Measurements from ENCODE around the gene BABAM2.

BABAM2 gene

DNA sequence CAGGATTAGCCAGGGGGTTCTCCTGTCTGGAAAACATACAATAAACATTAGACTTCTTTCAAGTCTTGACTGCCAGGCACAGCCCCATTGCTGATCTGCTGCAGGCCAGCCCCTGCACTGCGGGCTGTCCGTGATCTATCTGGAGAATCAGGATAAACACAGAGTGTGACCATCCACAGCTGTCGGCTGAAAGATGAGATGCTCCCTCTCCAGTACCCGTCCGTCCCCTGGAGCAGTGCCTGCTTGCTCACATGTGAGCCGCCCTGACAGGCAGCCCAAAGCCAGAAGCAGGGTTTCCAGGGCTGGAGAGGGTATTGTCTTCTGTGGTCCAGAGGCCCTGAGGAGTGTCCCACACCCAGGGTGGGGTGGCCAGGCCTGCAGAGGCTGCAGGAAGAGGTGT, 456.1 kb downstream of the BABAM2 start:
- DNase-seq (ENCODE audit: low spot score), result no peak

DNA sequence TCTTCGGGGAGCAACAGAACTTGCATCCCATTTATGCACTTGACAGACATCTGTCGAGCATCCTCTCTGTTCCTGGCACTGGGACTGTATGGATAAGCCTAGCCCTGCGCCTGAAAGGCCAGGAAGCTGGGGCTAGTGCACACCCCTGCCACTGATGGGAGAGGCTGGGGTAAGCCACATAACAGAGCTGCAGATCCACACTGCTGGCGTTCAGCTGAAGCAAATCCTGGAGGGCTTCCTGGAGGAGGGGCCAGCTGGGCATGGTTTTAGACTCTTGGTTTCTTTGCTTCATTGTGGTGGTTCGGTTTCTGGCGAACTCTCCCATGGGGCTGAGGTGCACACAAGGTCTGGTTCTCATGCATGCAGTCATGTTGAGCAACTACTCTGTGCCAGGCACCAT, 456.7 kb downstream of the BABAM2 start:
- no peak for DNase-seq (ENCODE audit: low spot score)

DNA sequence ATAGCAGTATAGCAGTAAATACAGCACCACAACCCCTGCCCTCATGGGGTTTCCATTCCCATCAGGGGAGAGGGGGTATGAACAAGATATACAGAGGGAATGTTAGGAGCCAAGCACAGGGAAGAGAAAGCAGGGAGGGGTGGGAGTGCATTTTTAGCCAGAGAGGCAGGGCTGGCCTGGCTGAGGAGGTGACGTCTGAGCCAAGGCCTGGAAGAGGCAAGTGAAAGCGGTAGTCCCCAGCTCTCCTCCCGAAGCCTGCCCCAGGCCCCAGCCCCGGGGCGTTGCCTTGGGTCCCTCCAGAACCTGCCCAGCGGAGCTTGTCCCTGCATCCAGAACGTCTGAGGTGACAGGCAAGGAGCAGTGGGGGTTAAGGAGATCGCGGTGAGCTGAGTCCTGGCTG, 457.1 kb downstream of the BABAM2 start:
- no peak for DNase-seq (ENCODE audit: low spot score)

DNA sequence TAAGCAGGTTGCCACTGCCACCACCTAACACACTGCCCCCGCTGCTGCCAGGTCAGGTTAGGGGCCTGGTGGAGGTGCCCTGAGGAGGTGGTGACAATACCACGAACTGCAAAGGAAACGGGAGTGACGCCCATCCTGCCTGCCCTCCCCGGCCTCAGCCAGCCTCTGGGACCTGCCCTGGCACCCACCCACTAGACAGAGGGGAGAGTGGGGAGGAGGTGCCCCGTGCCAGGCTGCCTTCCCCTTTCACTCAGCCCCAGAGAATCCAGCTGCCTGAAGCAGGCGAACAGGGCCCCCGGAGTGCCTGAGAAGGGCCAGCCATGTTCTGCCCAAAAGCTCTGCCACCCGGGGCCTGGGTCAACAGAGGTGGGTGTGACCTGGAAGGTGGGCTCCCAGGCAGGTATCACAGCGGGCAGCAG, 457.6 kb downstream of the BABAM2 start:
- DNase-seq (ENCODE audit: low spot score), result no peak

DNA sequence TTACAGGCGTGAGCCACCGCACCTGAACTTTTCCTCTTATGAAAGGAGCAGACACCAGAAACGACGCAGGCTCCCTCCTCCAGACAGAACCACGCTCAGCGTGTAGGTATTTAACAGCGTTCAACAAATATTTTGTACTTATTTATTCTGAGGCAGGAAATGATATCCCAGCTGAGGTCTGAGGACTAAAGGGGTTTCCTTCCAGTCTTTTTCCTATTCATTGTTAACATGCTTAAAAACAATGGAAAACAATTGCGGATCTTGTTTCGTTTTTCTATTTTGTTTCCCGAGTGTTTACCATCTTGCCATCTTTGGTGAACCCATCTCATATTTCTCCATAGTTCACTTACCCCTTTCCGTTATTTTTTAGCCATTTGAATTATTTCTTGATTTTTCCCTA, 458.4 kb downstream of the BABAM2 start:
- no peak for DNase-seq (ENCODE audit: low spot score)

DNA sequence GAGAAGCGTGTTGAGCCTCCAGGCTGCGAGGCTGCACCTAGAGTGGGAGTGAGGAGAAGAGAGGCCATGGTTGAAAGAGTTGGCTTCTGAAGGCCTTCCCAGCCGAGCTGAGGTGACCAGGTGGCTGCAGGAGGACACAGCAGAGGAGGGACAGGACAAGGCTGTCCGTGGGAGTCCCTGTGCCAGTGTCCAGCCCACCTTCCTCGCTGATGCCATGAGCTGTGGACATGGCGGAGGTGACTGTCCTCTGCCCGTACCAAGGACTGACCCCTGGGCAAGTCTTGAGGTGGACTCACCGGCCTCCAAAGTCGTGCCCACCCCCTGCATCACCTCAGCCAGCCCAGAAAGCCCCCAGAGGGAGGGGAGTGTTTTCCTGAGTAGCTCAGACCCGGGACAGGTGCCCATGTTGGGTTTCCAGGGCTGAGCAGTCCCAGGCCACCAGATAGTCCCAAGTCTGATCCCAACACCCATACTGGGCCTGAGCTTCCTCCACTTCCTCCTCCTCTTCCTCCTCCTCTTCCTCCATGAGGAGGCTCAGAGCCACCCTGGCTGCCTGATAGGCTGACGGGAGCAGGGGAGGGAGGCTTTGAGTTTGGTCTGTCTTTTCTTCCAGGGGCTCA, 459.1 kb downstream of the BABAM2 start:
- no peak for DNase-seq (ENCODE audit: low spot score)

DNA sequence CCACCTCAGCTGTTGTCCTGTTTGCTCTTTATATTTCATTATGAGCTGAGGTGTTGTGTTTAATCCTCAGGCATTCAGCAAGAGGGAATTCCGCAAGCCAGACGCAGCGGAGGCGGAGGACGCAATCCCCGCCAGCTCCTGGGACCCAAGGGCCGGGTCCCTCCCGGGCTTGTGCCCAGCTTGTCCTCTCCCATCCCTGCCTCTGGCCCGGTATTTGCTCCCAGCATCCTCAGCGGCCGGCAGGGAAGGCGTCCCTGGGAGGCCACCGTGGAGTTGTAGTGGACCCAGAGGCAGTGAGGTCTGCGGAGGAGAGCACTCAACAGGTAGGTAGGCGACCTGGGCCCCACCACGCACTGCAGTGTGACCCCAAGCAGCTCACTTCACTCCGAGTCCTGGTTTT, 459.7 kb downstream of the BABAM2 start:
- no peak for DNase-seq (ENCODE audit: low spot score)

DNA sequence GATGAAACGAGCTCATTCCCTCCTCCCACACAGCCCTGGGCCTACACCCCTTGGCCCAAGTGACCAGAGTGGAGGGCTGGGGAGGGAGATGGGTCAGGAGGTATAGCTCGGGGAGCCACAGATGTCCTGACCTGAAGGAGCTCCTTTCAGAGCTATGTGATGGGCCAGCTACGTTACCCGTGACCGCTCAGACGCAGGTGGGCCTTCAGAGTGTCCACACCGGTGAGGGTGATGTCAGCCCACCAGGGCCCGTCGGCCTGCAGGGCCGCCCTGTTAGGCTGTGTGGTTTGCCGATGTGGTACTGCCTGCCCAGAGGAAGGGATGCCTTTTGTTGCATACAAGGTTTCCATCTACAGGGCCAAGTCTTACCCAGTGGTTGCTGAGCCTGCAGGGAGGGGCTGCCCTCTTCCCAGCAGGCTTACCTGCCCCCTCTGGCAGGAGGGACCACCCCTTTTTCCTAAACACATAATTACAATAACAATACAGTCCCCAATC, 460.3 kb downstream of the BABAM2 start:
- no peak for DNase-seq (ENCODE audit: low spot score)

DNA sequence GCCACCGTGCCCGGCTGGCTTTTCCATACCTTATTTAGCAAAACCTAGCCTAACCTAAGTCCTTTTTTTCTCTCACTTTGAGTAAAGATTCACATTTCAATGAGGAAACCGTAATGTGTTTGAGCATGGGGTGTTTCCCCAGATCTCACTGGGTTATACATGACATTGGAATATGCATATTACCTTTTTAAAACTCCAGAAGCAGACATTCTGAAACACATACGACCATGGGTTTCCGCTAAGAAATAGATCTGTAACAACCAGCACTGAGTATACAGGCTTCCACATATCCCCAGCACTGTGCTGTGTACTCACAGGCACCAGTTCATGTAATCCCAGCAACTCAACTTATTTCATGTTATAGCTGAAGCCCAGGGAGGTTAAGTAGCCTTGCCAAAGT, 461.1 kb downstream of the BABAM2 start:
- no peak for DNase-seq (ENCODE audit: low spot score)

DNA sequence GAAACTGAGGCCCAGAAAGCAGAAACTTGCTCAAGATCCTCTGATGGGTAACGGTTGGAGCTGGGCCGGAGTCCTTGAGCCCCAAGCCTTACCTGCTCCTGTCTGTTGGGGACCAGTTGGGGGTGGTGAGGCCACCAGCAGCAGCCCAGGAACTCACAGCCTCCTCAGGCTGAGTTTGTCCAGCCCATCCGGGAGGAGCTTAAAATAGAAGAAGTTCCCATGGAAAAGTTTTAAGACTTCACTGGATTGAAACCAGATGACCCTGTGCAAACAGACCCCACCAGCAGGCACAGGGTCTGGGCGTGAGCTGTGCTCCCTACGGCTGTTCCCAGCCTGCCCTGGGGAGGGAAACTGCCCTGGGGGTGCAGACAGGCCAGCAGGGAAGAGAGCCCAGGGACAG, 461.6 kb downstream of the BABAM2 start:
- DNase-seq (ENCODE audit: low spot score), result no peak

DNA sequence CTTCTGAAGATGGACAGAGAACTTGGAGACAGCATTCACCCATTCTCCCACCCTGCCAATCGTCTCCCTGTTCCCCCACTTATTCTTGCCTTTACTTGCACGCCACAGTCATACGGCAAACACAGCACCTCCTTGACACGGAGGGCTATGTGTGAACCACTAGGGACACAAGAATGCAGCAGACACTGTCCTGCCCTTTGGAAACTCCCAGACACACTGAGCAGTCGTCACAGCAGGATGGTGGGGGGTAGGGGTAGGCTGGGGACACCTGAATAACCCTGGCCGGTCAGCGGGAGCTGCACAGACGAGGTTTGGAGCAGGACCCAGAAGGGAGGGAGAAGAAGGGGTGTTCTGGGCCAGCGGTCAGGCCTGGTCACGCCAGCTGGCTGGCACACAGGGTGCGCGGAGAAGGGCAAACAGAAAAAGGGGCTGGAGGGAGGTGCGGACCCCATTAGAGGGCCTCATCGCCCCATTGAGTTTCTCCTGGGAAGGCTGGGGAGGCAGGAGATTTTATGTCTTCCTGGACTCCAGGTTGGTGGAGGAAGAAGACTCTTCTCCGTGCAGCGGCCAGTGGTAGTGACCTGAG, 462.2 kb downstream of the BABAM2 start:
- DNase-seq (ENCODE audit: low spot score), result no peak

DNA sequence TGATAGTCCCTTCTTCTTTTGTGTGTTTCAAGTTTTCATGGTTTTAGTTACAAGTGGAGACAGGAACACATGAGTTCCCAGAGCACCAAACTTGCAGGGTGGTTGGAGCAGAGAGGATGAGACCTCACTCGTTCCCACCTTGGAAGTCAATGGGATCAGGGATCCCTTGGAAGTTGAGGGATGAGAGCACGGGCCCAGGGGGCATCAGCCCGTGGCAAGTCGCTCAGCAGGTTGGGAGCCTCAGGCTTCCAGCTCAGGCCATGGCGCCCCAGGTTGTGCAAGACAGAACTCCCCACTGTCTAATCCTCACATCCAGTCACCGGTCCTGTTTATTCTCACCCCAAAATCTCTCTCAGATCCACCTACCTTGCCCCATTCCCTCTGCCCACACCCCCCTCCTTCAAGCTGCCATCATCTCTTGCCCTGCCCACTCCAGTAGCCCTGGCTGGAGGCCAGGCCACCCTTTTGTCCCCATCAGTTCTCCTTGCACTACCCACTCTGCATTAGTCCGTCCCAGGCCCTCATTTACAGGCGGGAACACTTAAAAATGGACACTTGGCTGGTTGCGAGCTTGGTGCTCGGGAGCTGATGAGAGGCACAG, 464.5 kb downstream of the BABAM2 start:
- DNase-seq (ENCODE audit: low spot score), result no peak

DNA sequence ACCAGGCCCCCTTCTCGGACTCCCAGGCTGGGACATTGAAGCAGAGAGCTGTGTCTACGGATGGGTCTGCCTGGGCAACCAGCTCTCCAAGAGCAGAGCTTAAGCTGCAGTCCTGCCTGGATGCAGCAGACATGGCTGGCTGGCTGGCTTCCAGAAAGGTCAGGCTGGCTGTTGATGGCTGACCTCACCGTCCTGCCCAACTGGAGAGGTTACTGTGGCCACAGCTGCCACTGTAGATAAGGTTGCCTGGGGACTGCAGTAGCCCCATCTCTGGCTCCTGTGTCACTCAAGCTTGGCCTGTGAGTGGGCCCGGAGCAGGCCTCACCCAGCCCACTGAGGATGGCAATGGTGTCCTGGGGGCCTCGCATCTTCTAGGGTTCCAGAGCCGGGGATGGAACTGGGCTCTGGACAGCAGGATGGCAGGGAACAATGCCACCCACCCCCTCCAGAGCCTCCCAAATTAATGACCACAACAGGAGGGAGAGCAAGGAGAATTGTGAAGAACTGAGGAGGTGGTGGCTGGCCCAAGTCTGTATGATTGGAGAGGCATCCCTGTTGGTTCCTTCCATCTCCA, 465.1 kb downstream of the BABAM2 start:
- DNase-seq (ENCODE audit: low spot score), result peak; percentile 31

DNA sequence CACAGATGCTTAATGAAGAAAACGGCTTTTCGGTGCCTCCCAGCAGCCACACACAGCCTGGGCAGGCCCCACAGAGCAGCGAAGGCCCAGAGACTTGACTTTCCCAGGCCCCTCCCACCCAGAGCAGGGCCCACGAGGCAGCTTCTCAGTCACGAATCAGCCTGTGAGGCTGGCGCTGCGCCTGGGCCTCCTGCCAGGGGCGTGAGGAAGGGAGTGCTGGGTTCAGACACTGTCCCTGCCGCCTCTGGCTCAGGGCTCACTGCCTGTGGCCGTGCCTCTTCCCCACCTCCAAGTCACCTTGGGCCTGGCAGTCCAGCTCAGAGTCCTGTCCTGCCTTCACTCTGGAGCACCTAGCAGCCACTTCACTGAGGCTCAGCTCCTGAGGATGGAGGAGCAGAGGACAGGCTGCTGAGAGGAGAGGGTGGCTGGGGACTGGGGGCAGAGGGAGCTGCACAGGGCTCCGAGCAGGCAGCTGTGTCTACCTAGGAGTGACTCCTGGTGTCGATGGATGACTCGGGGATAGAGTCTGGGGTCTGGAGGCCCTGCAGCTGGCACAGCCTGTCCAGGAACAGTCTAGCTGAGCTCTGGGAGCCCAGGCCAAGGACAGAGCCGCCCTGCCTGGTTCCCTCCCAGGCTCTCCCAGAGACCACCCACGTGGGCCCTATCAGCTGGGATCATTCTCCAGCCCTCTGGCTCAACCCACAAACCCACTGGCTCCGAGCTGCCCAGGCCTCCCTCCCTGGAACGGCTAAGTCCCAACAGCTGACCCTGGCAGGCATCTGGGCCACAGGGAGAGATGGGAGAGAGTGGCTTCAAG, 465.8 kb downstream of the BABAM2 start:
- DNase-seq (ENCODE audit: low spot score), result peak; percentile 95

DNA sequence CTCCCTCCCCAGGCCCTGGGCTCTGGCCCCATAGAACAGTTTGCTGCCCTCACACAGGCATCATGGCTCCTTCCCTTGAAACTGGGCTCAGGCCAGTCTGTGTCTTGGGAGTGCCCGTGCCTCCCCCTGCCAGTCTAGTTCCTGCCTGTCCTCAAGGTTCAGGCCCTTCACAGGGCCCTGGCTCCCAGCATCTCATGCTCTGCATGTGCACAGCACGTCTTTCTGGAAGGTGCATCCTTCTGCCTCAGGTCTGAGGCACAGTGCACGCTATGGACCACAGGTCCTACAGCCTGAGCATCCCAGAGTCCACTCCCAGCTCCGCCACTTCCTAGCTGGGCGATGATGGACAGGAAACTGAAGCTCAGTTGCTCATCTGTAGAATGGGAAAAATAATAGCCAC, 466.5 kb downstream of the BABAM2 start:
- no peak for DNase-seq (ENCODE audit: low spot score)

DNA sequence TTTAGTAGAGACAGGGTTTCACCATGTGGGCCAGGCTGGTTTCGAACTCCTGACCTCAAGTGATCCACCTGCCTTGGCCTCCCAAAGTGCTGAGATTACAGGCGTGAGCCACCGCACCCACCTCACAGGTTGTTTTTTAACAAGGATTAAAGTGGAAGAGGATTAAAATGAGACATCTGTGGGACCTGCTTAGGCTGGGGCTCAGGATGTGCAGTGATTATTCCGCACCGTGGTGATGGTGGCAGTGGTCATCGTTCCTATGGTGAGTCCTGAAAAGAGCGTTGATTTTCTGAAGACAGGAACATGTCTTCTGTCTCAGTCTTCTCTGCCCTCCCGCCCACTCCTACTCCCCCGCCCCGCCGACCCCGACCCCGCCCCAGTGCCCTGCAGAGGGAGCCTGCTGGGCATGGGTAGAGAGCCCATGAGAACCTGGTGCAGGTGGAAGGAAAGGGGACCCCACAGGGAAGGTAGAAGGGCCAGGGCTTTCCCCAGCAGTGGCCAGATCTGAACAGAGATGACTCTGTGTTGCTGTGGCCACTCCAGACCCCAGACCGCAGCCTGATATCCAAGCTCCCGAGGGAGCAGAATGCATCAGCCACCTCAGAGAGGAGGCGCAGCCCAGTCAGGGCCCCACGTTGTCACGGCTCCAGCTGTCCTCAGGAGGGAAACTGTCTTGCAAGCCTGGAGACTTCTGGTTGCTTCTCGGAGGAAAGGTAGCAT, 467.6 kb downstream of the BABAM2 start:
- DNase-seq (ENCODE audit: low spot score), result no peak

DNA sequence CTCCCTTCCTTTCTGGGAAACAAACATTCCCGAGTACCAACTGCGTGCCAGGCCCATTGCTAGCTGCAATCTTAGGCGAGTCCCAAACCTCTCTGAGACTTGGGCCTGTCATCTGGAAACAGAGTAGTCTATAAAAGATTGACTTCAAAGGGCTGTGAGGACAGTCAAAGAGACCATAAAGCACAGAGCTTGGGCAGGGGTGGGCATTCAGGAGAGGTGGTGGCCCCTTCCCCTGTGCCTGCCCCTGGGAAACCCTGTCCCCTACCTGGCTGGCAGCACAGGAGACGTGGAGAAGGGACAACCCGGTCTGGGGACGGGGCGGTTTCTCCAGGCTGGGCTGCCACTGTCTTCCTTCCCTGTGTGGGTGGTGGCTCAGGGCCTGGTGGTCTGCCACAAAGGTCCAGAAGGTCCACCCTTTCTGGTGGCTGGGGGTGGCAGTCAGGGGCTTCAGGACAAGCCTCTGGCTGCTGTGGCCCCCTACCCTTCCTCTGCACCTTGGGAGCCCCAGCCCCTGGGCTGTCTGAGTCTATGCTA, 468.2 kb downstream of the BABAM2 start:
- no peak for DNase-seq (ENCODE audit: low spot score)

DNA sequence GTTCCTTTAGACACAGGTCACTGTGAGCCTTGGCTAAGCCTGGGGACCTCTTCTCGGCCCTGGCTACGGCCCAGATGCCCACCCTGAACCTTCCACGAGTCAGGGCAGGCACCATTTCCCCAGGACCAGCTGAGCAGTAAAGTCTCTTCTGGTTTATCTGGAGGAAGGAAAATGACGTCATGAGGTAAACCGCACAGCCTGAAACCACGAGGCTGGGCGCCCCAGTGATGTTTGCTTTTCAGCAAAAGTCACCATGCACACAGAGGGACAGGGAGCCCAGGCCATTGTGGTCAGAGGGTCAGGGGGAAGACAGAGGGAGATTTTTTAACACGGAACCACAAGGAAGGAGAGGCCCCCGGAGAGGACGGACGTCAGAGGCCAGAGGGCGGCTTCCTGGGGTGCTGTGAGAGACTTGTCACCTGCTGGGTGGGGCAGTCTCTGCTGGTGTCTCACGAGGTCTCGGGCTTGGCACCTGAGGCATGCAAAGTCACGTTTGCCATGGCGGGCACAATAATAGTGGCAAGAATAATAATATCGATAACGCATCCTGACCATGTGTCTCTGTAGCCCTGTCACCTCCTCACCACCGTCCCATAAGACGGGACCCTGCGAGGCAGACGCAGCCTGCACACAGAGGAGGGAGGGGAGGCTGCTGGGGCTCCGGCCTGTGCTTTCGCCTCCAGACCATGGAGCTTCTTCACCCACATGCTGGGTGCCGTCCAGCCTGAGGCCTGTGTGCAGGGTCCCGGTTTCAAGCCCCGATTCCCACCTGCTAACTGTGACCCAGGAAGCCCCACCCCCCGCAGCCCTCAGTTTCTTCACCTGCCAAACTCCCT, 468.9 kb downstream of the BABAM2 start:
- no peak for DNase-seq (ENCODE audit: low spot score)

DNA sequence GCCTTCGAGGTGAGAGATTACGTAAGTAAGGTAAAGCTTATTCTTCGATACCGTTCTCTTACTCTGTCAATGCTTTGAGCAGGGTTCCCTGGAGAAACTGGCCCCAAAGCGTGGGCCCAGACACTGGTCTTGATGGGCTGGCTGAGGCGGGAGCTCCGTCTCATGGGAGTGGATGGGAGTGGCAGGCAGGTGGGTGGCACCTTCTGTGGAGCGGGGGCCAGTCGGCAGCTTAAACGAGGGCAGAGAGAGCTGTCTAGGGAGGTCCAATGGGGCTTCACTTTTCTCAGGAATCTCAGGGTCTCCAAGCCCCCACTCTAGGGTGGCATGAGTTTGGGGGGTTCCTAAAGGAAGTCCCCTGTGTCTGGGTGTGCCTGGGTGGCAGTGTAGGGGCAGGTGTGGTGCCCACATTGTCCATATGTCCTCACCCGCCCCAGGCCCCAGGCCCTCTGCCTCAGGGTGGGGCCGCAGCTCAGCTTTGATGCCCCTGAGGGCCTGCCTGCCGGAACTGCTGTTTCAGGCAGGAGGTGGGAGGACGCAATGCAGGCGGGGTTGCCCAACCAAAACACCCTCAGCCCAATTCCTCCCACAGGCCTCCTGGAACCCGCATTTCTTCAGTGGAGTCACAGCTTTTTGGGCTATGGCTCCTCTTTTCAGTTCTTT, 469.7 kb downstream of the BABAM2 start:
- DNase-seq (ENCODE audit: low spot score), result no peak

DNA sequence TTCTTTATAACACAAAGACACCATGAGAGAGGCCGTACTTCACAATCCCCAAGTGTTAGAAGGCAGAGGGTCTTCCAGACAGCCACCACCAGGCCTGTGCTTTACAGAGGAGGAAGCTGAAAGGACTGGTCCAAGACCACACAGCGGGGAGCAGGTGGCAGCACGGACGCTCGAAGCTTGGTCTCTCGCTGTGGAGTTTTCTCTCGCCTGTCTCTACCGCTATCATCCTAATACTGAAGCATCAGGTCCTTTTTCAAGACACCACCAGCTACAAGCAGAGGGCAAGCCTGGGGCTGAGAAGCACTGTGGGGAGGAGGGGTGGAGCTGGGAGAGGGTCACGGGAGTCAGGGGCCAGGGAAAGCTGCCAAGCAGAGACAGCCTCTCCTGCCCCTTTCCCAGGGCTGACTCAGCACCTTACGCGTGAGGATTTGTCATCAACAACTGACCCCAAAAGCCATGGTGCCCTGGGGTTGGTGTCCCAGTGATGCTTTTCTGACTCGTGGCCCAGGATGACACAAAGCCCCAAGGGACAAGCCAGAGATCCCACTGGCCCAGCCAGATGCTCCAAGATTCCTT, 470.3 kb downstream of the BABAM2 start:
- peak; percentile 32 for DNase-seq (ENCODE audit: low spot score)

All from GM03348 (cell line).